ENCODE data around the gene CHMP2A. TPM values are rescaled to one million over a fixed set of nuclear protein-coding genes. Genes with fewer than 3 reads are reported as not detected.
A peak's percentile ranks its signal among the peaks of the same experiment; 100 is the strongest.
"Not testable (repeated sequence)": the region's sequence is repeated elsewhere in the genome, so short reads cannot be mapped to it uniquely, and the experiment has no call there.

The CHMP2A gene
- total RNA-seq, 2 donors from 2014 or later, result 109 to 121 TPM

- no peaks in the 10 kb centered on the region for H3K9me3 ChIP-seq
- H3K4me1 ChIP-seq, result peaks cover 0 to 39% of the 10 kb centered on the region in 2 donors
- peak; percentile 77 for DNase-seq (ENCODE audit: low spot score)
- TF ChIP-seq CTCF (IDR thresholded peaks at IDR 0.05), result peak; percentile 81 to 94
- H3K27ac ChIP-seq, result peak overlapping the region; percentile 60 to 76
- no peaks in the 10 kb centered on the region for H3K27me3 ChIP-seq
- peak overlapping the region; percentile 35 to 51 for H3K4me3 ChIP-seq
- H3K36me3 ChIP-seq, result peaks cover 19% of the 10 kb centered on the region
Observed at GRCh38 chr19:58513694-58514563, 41.0 kb downstream of the CHMP2A start.

GRCh38 chr19:58513213-58513693 is 41.7 kb downstream of the CHMP2A start:
- H3K27ac ChIP-seq, result peak overlapping the region; percentile 60 to 76

GRCh38 chr19:58511353-58512208 is 43.3 kb downstream of the CHMP2A start, which contains the start of gene SLC27A5:
Gene SLC27A5 (minus strand): TSS chr19:58511992. CDS start chr19:58511955, 37 bp downstream.
- TF ChIP-seq CTCF (IDR thresholded peaks at IDR 0.05), result no peak
- Histone ChIP-seq H3K36me3 (peaks cover 11% of the 10 kb centered on the region), H3K27me3 (no peaks in the 10 kb centered on the region), H3K4me1 (peaks cover 0 to 25% of the 10 kb centered on the region in 2 donors), H3K4me3 (no peak within 1 kb of the TSS), H3K9me3 (peaks cover 0 to 4% of the 10 kb centered on the region in 2 donors), H3K27ac (no peak within 1 kb of the TSS)
- no peak for DNase-seq (ENCODE audit: low spot score)

More at GRCh38 chr19:58513213-58513693, 41.7 kb downstream of the CHMP2A start:
- Histone ChIP-seq H3K27me3 (no peaks in the 10 kb centered on the region), H3K4me1 (peaks cover 0 to 32% of the 10 kb centered on the region in 2 donors), H3K9me3 (no peaks in the 10 kb centered on the region), H3K36me3 (peaks cover 19% of the 10 kb centered on the region), H3K4me3 (no peak overlapping the region)
- TF ChIP-seq CTCF (IDR thresholded peaks at IDR 0.05), result no peak
- no peak for DNase-seq (ENCODE audit: low spot score)

- peaks cover 0 to 18% of the 10 kb centered on the region in 2 donors for H3K4me1 ChIP-seq
- peaks cover 0 to 4% of the 10 kb centered on the region in 2 donors for H3K9me3 ChIP-seq
- H3K27ac ChIP-seq, result no peak overlapping the region
- no peak for DNase-seq (ENCODE audit: low spot score)
- no peaks in the 10 kb centered on the region for H3K27me3 ChIP-seq
- no peaks in the 10 kb centered on the region for H3K36me3 ChIP-seq
- H3K4me3 ChIP-seq, result no peak overlapping the region
- no peak for TF ChIP-seq CTCF (IDR thresholded peaks at IDR 0.05)
Observed at GRCh38 chr19:58510084-58510862, 44.6 kb downstream of the CHMP2A start.

GRCh38 chr19:58509731-58510083 is 45.2 kb downstream of the CHMP2A start:
- H3K4me1 ChIP-seq, result peaks cover 0 to 13% of the 10 kb centered on the region in 2 donors
- no peak for DNase-seq (ENCODE audit: low spot score)
- peaks cover 0 to 4% of the 10 kb centered on the region in 2 donors for H3K9me3 ChIP-seq
- TF ChIP-seq CTCF (IDR thresholded peaks at IDR 0.05), result no peak
- H3K4me3 ChIP-seq, result no peak overlapping the region
- no peaks in the 10 kb centered on the region for H3K27me3 ChIP-seq
- H3K36me3 ChIP-seq, result no peaks in the 10 kb centered on the region
- H3K27ac ChIP-seq, result no peak overlapping the region

- not testable (repeated sequence) for H3K9me3 ChIP-seq; H3K4me3 ChIP-seq; H3K36me3 ChIP-seq; DNase-seq (ENCODE audit: low spot score); H3K27me3 ChIP-seq; H3K27ac ChIP-seq; H3K4me1 ChIP-seq
Observed at GRCh38 chr19:58507602-58508223, 47.2 kb downstream of the CHMP2A start.

Measured in right atrium auricular region (tissue), 2 donors.